Activated naive CD8-positive, alpha-beta T cell treated with anti-CD3 and anti-CD28 coated beads, Interleukin-2, amount 10 ng/mL, durations not matched to agents 7 days and 5 days (primary cell): ENCODE measurements around the gene ZNF222. TPM values are rescaled to one million over a fixed set of nuclear protein-coding genes. Genes with fewer than 3 reads are reported as not detected.

Source experiments
- ATAC-seq: fragments of 150-1000 bp; cut with Tn5 transposase; one replicate; pipeline ENCODE4 v1.10.0; 2021; ENCODE audit warnings: low read depth, moderate library complexity
- POLR2A ChIA-PET: fragments of 350-600 bp; sonication (Branson Sonifier 250); formaldehyde crosslinking; loops from one replicate; lab custom pipeline; 2021; ENCODE audit warnings: antibody characterized with exemption; lab: Charles Lee
- DNase-seq: peaks from one replicate; pipeline ENCODE4 v3.0.0; 2021
- H3K27ac Mint-ChIP-seq: one replicate; pipeline ENCODE4 v1.8.0; 2022; ENCODE audit warnings: mild to moderate bottlenecking, mixed read lengths
- H3K27me3 Mint-ChIP-seq: one replicate; pipeline ENCODE4 v1.8.0; 2022; ENCODE audit warnings: mild to moderate bottlenecking, moderate library complexity, mixed read lengths
- H3K36me3 Mint-ChIP-seq: one replicate; pipeline ENCODE4 v1.8.0; 2021; ENCODE audit warnings: mild to moderate bottlenecking, mixed read lengths
- H3K4me1 Mint-ChIP-seq: one replicate; pipeline ENCODE4 v1.8.0; 2021; ENCODE audit warnings: mixed read lengths
- H3K4me3 Mint-ChIP-seq: one replicate; pipeline ENCODE4 v1.8.0; 2022; ENCODE audit warnings: mild to moderate bottlenecking, moderate library complexity, mixed read lengths
- H3K9me3 Mint-ChIP-seq: one replicate; pipeline ENCODE4 v1.8.0; 2021; ENCODE audit warnings: mixed read lengths
- total RNA-seq, 2 experiments: library from RNA; stranded (reverse); gene quantifications; one replicate each; pipeline ENCODE4 v1.2.3, GENCODE V29; 2021

ZNF222 gene
- total RNA-seq, 2 experiments from 2014 or later, result 7.8 to 7.9 TPM

DNA sequence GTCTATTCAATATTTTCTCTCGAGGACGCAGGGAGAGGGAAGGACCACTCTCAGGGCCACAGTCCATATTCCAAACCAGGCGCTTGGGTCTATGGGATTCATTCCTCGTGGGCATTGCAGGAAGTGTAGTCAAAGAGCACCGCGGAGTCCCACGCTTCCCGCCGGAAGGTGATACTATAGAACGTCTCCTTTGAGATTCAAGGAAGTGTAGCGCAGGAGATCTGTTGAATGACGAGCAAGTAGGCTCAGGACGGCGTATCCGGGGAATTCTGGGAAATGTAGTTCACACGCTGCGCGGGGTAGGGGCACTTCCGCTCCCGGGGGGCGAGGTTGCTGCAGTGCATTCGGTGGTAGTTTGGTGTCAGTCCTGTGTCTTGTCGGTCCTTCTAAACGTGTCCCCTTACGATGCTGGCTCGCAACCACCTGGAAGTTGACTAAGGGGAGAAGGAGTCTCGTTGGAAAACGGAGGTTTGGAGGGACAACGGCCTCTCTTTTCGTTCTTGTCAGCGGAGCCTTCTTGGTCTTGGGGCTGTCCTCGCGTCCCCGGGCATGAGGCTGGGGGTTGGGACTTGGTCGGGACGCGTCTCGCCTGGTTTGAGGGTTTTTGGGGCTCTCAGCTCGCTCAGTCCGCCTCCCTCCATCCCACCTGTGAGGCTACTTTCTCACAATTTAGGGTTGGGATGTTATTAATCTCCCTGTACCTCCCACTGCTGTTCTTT is 46.8 kb downstream of the ZNF222 start, which contains the start of gene ZNF284:
ZNF284 (plus strand) TSS at position 336 of the 719 bp plus-strand sequence. CDS start 4,231 bp downstream, outside the sequence.
- H3K27me3 Mint-ChIP-seq, result no peaks in the 10 kb centered on the region
- peak within 1 kb of the TSS; percentile 57 for H3K27ac Mint-ChIP-seq
- peaks cover 23% of the 10 kb centered on the region for H3K36me3 Mint-ChIP-seq
- DNase-seq, result peak; percentile 76
- POLR2A ChIA-PET, result interaction anchor here (1.5 to 1.6 kb wide), 2 partner anchors 22 to 137 kb away, joined by 3 to 7 read pairs; partner anchors contain the start of genes ZNF224 and ZNF45
- peak; percentile 96 for ATAC-seq
- H3K4me3 Mint-ChIP-seq, result peak within 1 kb of the TSS; percentile 81
- H3K9me3 Mint-ChIP-seq, result peaks cover 32% of the 10 kb centered on the region
- peaks cover 16% of the 10 kb centered on the region for H3K4me1 Mint-ChIP-seq

- Mint-ChIP-seq H3K9me3 (peaks cover 30% of the 10 kb centered on the region), H3K27ac (no peak overlapping the region), H3K4me3 (peak overlapping the region; percentile 81), H3K27me3 (no peaks in the 10 kb centered on the region), H3K36me3 (peaks cover 25% of the 10 kb centered on the region), H3K4me1 (peaks cover 16% of the 10 kb centered on the region)
- POLR2A ChIA-PET, result interaction anchor here (1.3 to 1.6 kb wide), 3 partner anchors 22 to 138 kb away, joined by 3 to 7 read pairs (median 3); partner anchors contain the start of genes ZNF222, ZNF224 and ZNF45
- ATAC-seq (peak; percentile 12), DNase-seq (no peak)
These were observed 47.6 kb downstream of the ZNF222 start for GRCh38 chr19:44072543-44073401.

- Mint-ChIP-seq H3K4me1 (peaks cover 12% of the 10 kb centered on the region), H3K4me3 (no peak overlapping the region), H3K27me3 (no peaks in the 10 kb centered on the region), H3K36me3 (peaks cover 37% of the 10 kb centered on the region), H3K27ac (no peak overlapping the region), H3K9me3 (peaks cover 11% of the 10 kb centered on the region)
- POLR2A ChIA-PET, result no interaction called here
- DNase-seq (no peak), ATAC-seq (no peak)
These were observed 51.1 kb downstream of the ZNF222 start for GRCh38 chr19:44076325-44076724.

Other genes with a start within 250 kb of the ZNF222 start
- gene KCNN4, start 244.4 kb upstream of the ZNF222 start, total RNA-seq, result 10 to 100 TPM; 38.3 to 45.4 TPM
- 1 to 10 TPM; 1.9 to 2.0 TPM for gene LYPD5, start 222.9 kb upstream of the ZNF222 start, total RNA-seq
- 10 to 100 TPM; 11.5 TPM for gene ZNF283, start 198.1 kb upstream of the ZNF222 start, total RNA-seq
- gene ZNF404, start 141.4 kb upstream of the ZNF222 start, total RNA-seq, result 1 to 10 TPM; 4.5 to 6.8 TPM
- gene ZNF45, start 90.1 kb upstream of the ZNF222 start, total RNA-seq, result 10 to 100 TPM; 21.0 to 22.4 TPM
- 1 to 10 TPM; 2.9 to 3.7 TPM for gene ZNF221, start 74.2 kb upstream of the ZNF222 start, total RNA-seq
- gene ZNF155, start 41.2 kb upstream of the ZNF222 start, total RNA-seq, result 10 to 100 TPM; 12.3 to 12.9 TPM
- 1 to 10 TPM; 9.2 to 9.7 TPM for gene ZNF230, start 22.4 kb upstream of the ZNF222 start, total RNA-seq
- gene ZNF223, start 26.7 kb downstream of the ZNF222 start, total RNA-seq, result 1 to 10 TPM; 2.2 to 3.3 TPM
- 1 to 10 TPM; 3.9 to 4.1 TPM for gene ZNF284, start 46.8 kb downstream of the ZNF222 start, total RNA-seq
- 10 to 100 TPM; 55.3 to 58.2 TPM for gene ZNF224, start 69.0 kb downstream of the ZNF222 start, total RNA-seq
- gene ZNF225, start 88.0 kb downstream of the ZNF222 start, total RNA-seq, result 1 to 10 TPM; 7.8 to 9.2 TPM
- gene ZNF234, start 116.2 kb downstream of the ZNF222 start, total RNA-seq, result 10 to 100 TPM; 16.4 to 18.2 TPM
- 10 to 100 TPM; 26.2 to 28.0 TPM for gene ZNF226, start 139.7 kb downstream of the ZNF222 start, total RNA-seq
- 10 to 100 TPM; 40.6 to 42.2 TPM for gene ZNF227, start 187.2 kb downstream of the ZNF222 start, total RNA-seq
- 1 to 10 TPM; 1.0 to 1.6 TPM for gene ZNF233, start 234.5 kb downstream of the ZNF222 start, total RNA-seq